Spinal cord (tissue), 10 donors: ENCODE measurements around the gene TBX2. TPM values are rescaled to one million over a fixed set of nuclear protein-coding genes. Genes with fewer than 3 reads are reported as not detected.

Experiments
- DNase-seq, 6 donors: peaks; one replicate each; pipeline versions ENCODE4 v3.0.0 to v3.0.0-alpha.2; 2013 to 2015; ENCODE audit warnings: low spot score in 6 of 6, low read depth in 4 of 6
- H3K27ac ChIP-seq: one replicate; pipeline ENCODE4 v1.5.1; 2013; ENCODE audit warnings: low read depth, low read length, control low read depth
- H3K27me3 ChIP-seq: one replicate; pipeline ENCODE4 v1.6.1; 2013; ENCODE audit warnings: low read length; ENCODE audit not compliant: control insufficient read depth, insufficient read depth
- H3K36me3 ChIP-seq: one replicate; pipeline ENCODE4 v1.6.1; 2013; ENCODE audit warnings: low read length; ENCODE audit not compliant: control insufficient read depth, insufficient read depth
- H3K4me1 ChIP-seq: one replicate; pipeline ENCODE4 v1.6.1; 2013; ENCODE audit warnings: low read length; ENCODE audit not compliant: control insufficient read depth, insufficient read depth
- H3K4me3 ChIP-seq: one replicate; pipeline ENCODE4 v1.5.1; 2013; ENCODE audit warnings: low read depth, low read length, control low read depth
- H3K9me3 ChIP-seq: one replicate; pipeline ENCODE4 v1.6.1; 2013; ENCODE audit warnings: low read length; ENCODE audit not compliant: control insufficient read depth, insufficient read depth
- WGBS: methylation state at CpG from one replicate; pipeline ENCODE4 v1.1.5; 2013; ENCODE audit warnings: missing lambda C conversion rate; ENCODE audit not compliant: insufficient coverage; 5-methylcytosine and 5-hydroxymethylcytosine counted together
- polyA plus RNA-seq, 2 donors: library from polyadenylated mRNA; unstranded; fragments of 120-200 nt; gene quantifications; one replicate each; pipeline ENCODE4 v1.2.1, GENCODE V29; 2013; ENCODE audit not compliant: insufficient read length in 2 of 2
- total RNA-seq, 2 donors: library from RNA; depleted of rRNA in 1 of 2; stranded (reverse); fragments of 120-200 nt in 1 of 2; fragments of >200 nt in 1 of 2; gene quantifications; one replicate each; pipeline versions ENCODE4 v1.2.3 to v1.2.4, GENCODE V29; 2013 to 2014
- donor health status: healthy.

TBX2 gene
- total and polyA plus RNA-seq, 4 donors, result 4.0 to 13.1 (median 10.3) TPM

DNA sequence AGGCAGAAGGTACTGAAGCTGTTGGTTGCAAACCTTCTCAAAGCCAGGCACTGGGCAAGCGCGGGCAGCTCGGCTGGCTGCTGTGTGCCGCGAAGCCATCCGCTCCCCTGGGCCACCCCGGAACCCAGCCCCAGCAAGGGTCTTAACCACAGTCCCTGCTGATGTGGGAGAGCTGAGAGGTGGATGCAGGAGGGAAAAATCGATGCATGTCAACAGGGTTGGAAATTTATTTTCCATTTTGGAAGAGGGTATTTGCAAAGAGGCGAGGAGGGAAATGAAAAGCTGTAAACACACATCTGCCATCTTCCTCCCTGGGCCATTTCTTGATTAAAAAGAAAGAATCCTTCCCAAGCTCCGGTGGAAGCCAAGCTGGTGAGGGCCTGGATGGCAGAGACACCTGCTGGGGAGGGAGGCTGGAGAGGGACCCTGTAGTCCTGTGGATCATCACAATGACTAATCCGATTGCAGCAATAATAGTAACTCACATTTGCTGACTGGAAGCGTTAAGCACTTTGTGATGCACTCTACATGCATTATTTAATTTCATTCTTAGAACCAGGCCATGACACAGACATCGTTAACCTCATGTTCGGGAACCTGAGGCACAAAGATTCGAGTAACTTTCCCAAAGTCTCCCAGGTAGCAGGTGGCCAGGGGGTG, 13.9 kb upstream of the TBX2 start:
- Histone ChIP-seq H3K27me3 (peaks cover 6% of the 10 kb centered on the region), H3K36me3 (peaks cover 3% of the 10 kb centered on the region), H3K9me3 (no peaks in the 10 kb centered on the region), H3K4me3 (no peak overlapping the region), H3K27ac (no peak overlapping the region), H3K4me1 (peaks cover 48% of the 10 kb centered on the region)
- peak in 1 of 6 donors; percentile 51 for DNase-seq
- WGBS, result 90% methylated on average over 13 of the region's 15 CpGs

DNA sequence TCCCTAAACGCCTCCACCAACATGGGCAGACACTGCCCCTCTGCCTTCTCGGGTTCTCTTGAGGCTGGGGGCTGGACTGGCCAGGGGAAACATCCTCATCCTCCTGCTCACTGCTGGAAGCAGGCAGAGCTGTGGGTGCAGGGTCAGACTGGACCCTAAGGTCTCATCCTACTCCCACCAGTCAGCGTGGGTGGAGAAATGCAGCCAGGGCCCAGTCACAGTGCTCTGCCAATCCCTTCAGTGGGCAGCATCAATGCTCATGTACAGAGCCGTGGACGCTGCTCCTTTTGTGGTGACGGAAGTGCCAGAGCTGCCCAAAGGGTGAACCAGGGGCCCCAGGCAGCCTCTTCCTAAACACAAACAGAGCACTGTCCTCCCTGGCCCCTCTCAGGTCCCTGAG, 13.4 kb upstream of the TBX2 start:
- Histone ChIP-seq H3K27ac (no peak overlapping the region), H3K9me3 (no peaks in the 10 kb centered on the region), H3K36me3 (peaks cover 4% of the 10 kb centered on the region), H3K27me3 (peaks cover 11% of the 10 kb centered on the region), H3K4me1 (peaks cover 47% of the 10 kb centered on the region), H3K4me3 (no peak overlapping the region)
- WGBS, result 83% methylated on average over 6 of the region's 6 CpGs
- DNase-seq, result no peak

DNA sequence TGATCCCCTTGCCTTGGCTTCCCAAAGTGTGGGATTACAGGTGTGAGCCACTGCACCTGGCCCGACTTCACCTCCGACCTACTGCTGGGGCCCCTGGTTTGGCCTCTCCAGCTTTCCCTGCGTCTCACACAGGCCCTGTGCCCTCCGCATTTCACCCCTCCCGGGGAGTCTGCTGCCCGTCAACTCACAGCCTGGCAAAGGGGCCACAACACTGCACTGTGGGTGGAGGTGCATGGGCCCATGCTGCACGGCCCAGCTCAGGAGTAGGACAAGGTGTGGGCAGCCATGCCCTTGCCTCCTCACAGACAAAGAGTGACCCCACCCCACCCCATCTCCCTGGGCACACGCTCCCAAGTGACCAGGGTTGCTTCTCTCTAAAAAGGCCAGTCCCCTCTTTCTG, 12.6 kb upstream of the TBX2 start:
- no peak overlapping the region for H3K27ac ChIP-seq
- H3K9me3 ChIP-seq, result no peaks in the 10 kb centered on the region
- peaks cover 10% of the 10 kb centered on the region for H3K36me3 ChIP-seq
- H3K4me3 ChIP-seq, result no peak overlapping the region
- 92% methylated on average over 7 of the region's 8 CpGs for WGBS
- H3K4me1 ChIP-seq, result peaks cover 45% of the 10 kb centered on the region
- DNase-seq, result no peak
- peaks cover 12% of the 10 kb centered on the region for H3K27me3 ChIP-seq

GRCh38 chr17:61387511-61388305, 11.9 kb upstream of the TBX2 start:
- H3K27ac ChIP-seq, result no peak overlapping the region
- peaks cover 12% of the 10 kb centered on the region for H3K27me3 ChIP-seq
- H3K4me1 ChIP-seq, result peaks cover 45% of the 10 kb centered on the region
- WGBS, result 88% methylated on average over 7 of the region's 11 CpGs
- no peaks in the 10 kb centered on the region for H3K9me3 ChIP-seq
- peaks cover 15% of the 10 kb centered on the region for H3K36me3 ChIP-seq
- H3K4me3 ChIP-seq, result no peak overlapping the region
- DNase-seq, result no peak

- Histone ChIP-seq H3K9me3 (no peaks in the 10 kb centered on the region), H3K4me3 (no peak overlapping the region), H3K4me1 (peaks cover 50% of the 10 kb centered on the region), H3K27ac (no peak overlapping the region), H3K27me3 (peaks cover 12% of the 10 kb centered on the region), H3K36me3 (peaks cover 15% of the 10 kb centered on the region)
- WGBS, result 98% methylated on average over 7 of the region's 21 CpGs
- no peak for DNase-seq
Observed at GRCh38 chr17:61388561-61389356, 10.9 kb upstream of the TBX2 start.

GRCh38 chr17:61389670-61390478, 9.8 kb upstream of the TBX2 start:
- Histone ChIP-seq H3K27ac (no peak overlapping the region), H3K36me3 (peaks cover 15% of the 10 kb centered on the region), H3K9me3 (no peaks in the 10 kb centered on the region), H3K4me1 (peaks cover 53% of the 10 kb centered on the region), H3K27me3 (peaks cover 21% of the 10 kb centered on the region), H3K4me3 (no peak overlapping the region)
- 48% methylated on average over 13 of the region's 25 CpGs for WGBS
- peak in 2 of 6 donors; percentile 59 to 70 for DNase-seq

DNA sequence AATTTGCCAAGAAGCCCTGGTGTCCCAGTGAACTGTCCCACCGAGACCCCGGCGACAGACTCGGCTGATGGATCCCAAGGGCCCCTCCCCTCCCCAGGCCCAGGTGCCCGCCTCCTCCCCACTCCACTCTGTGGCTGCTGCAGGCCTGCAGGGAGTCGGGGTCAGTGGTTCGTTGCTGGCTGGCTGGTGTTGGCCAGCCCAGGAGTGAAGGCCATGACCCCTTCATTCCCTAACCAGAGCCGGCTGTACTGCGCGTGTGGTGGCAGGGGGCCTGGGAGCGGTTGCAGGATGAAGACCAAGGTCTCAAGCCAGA, 9.2 kb upstream of the TBX2 start:
- no peak overlapping the region for H3K27ac ChIP-seq
- DNase-seq, result no peak
- WGBS, result 84% methylated on average over 11 of the region's 11 CpGs

DNA sequence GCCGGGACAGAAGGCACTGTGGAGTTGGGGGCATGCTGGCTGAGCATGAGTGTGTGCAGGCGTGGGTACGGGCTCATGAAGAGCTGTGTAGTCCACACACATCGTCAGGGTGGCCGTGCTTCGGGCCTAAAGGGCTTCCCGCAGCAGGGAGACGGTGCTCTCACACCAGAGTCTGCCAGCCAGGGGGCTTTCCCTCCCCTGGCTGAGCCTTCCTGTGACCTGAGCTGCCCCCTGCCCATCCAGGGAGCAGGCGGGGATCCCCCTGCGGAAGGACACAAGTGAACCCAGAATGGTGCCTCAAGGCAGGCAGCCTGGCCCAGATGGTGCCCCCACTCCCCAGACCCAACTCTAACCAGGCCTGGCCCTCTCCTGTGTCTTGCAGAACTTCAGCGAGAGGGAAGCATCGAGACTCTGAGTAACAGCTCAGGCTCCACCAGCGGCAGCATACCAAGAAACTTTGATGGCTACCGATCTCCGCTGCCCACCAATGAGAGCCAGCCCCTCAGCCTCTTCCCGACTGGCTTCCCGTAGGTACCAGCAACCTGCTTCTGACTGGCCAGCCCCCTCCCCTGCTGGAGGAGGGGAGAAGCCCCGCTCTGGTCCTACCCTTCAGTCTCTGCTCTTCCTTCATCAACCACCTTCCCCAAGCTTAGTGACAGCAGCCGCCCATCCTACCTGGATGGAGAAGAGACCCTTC, 7.9 kb upstream of the TBX2 start:
- no peak overlapping the region for H3K27ac ChIP-seq
- no peak overlapping the region for H3K4me3 ChIP-seq
- peaks cover 56% of the 10 kb centered on the region for H3K4me1 ChIP-seq
- H3K27me3 ChIP-seq, result peaks cover 40% of the 10 kb centered on the region
- H3K9me3 ChIP-seq, result no peaks in the 10 kb centered on the region
- peaks cover 13% of the 10 kb centered on the region for H3K36me3 ChIP-seq
- no peak for DNase-seq
- WGBS, result 88% methylated on average over 17 of the region's 19 CpGs

More for the DNA sequence above, 9.2 kb upstream of the TBX2 start:
- Histone ChIP-seq H3K9me3 (no peaks in the 10 kb centered on the region), H3K4me1 (peaks cover 53% of the 10 kb centered on the region), H3K27me3 (peaks cover 27% of the 10 kb centered on the region), H3K4me3 (no peak overlapping the region), H3K36me3 (peaks cover 14% of the 10 kb centered on the region)

- no peak overlapping the region for H3K27ac ChIP-seq
- H3K4me1 ChIP-seq, result peaks cover 61% of the 10 kb centered on the region
- H3K27me3 ChIP-seq, result peaks cover 48% of the 10 kb centered on the region
- H3K36me3 ChIP-seq, result peaks cover 13% of the 10 kb centered on the region
- 71% methylated on average over 1 of the region's 3 CpGs for WGBS
- H3K9me3 ChIP-seq, result no peaks in the 10 kb centered on the region
- no peak overlapping the region for H3K4me3 ChIP-seq
- no peak for DNase-seq
Observed at GRCh38 chr17:61392679-61393078, 7.0 kb upstream of the TBX2 start.
